ENCODE data around the gene REC114.

The REC114 gene

DNA sequence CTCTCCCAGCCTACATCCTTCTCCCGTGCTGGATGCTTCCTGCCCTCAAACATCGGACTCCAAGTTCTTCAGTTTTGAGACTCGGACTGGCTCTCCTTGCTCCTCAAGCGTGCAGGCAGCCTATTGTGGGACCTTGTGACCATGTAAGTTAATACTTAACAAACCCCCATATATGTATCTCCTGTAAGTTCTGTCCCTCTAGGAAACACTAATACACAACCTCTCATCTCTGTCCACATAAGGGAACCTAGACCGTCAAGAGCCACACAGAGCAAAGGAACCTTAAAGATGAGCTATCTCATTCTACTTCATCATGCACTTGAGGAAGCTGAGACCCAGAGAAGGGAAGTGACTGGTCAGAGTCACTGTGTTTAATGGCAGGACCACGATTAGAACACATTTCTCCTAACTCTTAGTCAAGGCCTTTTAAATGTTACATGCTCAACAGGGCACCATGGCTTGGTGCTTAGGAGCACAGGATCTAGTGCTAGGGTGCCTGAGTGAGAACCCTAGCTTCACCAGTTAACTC lies 140.0 kb downstream of the REC114 start:
- DNase-seq = peak; percentile 17 to 38

- no peak for DNase-seq
Measured at GRCh38 chr15:73583544-73583943, 140.6 kb downstream of the REC114 start.

DNA sequence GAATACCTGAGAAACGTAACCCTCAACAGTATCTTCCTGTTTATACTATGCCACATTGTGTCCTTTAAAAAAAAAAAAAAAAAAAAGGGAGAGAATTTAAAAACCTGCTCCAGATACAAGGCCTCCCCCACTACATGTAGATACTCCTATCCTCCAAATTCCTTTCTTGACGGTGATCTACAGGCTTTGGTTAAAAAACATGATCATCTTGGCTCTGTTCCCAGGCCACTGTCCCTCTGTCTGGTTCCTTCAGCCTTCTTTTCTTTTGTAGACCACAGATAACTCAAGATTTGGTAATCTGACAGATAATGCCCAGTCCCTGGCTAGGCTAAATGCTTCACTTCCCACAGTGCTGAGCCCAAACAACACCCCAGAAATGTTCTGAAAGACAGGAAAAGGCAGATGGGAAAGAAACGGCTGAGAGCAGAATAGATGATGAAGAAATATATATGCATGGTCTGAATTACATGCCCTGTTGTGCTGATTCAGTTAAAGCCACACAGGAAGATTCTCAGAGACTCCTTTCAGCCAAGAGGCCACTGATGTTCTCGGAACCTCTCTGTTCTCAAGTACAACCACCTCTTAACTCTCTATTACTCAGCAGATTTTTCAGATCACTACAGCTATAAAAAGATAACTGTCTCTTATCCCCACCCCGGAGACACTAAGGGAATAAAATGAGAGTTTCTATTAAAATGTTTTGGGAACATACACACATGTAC lies 141.9 kb downstream of the REC114 start:
- no peak for DNase-seq

- DNase-seq = no peak
Measured at GRCh38 chr15:73585871-73586654, 143.1 kb downstream of the REC114 start.

- peak; percentile 43 to 54 for DNase-seq
Measured at GRCh38 chr15:73589766-73590165, 146.8 kb downstream of the REC114 start.

GRCh38 chr15:73590263-73590662 lies 147.3 kb downstream of the REC114 start:
- no peak for DNase-seq

GRCh38 chr15:73593304-73594074 lies 150.5 kb downstream of the REC114 start:
- DNase-seq = peak in 1 of 2 donors; percentile 11

DNA sequence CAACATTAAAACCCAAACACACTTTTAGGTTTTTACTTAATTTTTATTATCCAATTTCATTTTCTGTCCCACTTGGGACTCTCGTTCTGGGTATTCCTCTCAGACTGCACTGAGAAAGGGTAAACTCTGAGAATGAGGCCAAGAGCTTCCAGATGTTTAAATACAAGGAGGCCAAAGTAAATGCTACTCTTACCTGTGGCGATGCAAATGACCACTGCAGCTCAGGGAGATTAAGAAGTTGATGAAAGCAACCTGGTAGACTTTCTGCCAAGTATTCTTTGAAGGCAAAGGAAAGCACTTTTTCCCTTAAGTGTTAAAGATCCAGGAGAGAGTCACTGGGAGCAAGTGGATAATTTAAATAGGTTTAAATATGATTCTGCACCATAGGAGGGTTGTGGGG lies 151.1 kb downstream of the REC114 start:
- DNase-seq = no peak

- DNase-seq = no peak
Measured at GRCh38 chr15:73596174-73596573, 153.2 kb downstream of the REC114 start.

DNA sequence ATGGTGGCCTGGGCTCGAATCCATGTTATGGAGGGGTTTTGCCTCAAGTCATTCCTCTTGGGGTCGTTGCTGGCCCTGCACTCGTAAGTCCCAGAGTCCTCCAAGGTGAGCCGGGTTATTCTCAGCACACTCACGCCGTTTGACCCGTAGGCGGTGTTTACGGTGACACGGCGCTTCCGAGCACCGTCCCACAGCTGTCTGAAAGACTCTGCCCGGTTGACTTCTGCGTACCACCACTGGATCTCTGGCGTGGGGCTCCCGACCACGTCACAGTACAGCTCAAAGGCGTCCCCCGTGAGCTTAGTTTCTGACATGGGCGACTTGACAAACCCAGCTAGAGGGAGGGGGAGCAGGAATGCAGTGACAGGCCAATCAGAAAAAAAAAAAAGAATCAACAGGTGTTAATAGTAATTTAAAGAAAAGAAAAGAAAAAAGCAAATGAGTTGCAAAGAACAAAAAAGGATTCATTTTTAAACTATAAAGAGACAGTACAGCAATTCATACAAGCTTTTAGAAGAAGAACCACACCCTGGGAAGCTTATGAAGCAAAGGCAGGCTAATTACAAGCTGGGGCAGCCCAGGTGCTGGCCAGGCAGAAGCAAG lies 154.2 kb downstream of the REC114 start:
- no peak for DNase-seq

- DNase-seq = no peak
Measured at GRCh38 chr15:73598530-73599160, 155.7 kb downstream of the REC114 start.

- no peak for DNase-seq
Measured at GRCh38 chr15:73599934-73600333, 157.0 kb downstream of the REC114 start.

DNA sequence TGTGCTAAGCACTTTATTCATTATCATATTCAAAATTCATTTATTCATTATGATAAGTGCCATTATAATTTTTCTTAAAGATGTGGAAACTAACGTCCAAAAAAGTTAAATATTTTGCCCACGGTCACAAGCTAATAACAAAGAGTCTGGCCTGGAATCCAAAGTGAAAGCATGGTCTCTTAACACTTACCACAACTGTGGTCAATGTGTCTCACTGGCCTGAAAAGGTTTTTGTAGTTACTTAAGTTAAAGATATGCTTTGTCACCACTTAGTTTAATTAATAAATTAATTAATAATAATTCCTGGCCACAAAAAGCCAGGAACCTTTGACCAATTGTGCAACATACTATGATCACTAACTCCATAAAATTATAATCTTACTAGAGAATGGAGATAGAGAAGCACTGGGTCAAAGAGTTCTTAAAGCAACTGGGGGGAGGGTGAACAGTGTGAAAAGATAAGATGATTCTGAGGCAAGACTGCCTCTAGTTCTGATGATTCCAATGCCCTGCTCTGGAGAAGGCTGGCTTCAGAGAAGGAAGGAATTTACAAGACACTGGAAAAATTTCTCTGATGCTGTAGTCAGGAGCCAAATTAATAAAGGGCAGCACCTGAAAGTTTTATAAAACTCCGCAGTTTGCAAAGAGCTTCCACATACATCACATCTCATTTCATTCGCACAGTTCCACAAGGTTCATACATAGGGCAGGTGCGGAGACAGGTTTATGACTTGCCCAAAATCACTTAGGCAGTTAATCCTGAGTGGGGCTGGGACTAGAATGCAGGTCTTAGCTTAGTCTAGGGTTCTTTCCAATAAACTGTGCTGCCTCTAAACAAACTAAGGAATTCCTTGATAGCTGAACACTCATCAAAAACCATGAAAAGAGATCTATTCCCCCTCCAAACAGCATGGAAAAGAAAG lies 157.7 kb downstream of the REC114 start:
- DNase-seq = no peak

- peak; percentile 65 to 76 for DNase-seq
Measured at GRCh38 chr15:73601451-73602445, 158.8 kb downstream of the REC114 start.

DNA sequence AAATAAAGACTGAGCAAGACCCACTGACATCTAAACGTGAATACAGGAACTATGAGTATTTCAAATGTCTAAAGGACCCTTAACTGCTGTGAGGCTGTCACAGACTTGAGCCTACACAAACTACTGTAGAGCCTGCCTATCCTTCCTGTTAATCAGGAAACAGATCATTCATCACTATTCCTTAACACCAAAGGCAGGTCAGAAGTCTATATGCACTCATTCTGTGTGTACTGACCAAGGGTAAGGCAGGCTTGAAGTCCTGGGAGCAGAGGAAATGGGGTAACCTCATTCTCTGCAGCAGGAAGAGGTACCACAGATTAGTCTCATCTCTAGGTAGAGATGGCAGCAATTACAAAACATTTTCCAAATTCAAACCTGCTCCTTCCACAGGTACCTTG lies 159.5 kb downstream of the REC114 start:
- no peak for DNase-seq

- DNase-seq = no peak
Measured at GRCh38 chr15:73602992-73603391, 160.0 kb downstream of the REC114 start.

- no peak for DNase-seq
Measured at GRCh38 chr15:73604477-73604876, 161.5 kb downstream of the REC114 start.

DNA sequence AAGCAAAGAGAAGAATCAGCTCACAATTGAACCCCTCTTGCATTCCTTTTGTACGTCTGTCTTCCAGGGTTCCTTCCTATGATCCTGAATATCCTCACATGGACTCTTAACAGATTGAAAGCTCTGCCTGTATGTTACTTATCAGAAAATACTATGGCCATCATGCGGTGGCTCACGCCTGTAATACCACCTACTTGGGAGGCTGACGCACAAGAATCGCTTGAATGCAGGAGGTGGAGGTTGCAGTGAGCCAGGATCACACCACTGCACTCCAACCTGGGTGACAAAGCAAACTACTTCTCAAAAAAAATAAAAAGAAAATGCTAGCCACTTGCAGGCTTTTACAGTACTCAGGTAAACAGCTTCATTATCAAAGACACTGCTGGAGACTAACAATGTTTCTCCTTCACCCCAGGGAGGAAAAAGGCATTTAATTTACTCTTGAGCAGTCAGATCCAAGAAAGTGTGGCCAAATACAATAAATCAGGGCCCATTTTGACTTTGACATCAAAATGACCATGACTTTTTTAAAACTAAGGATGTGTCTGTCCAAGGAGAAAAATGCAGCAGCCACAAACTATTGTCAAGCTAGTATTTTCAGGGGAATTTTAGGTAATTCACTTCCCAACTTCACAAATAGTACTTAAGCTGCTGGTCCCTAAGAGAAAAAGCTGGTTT lies 162.9 kb downstream of the REC114 start:
- no peak for DNase-seq

- peak; percentile 27 to 28 for DNase-seq
Measured at GRCh38 chr15:73607405-73607804, 164.4 kb downstream of the REC114 start.
